ENCODE measurements around the gene PAX6.

PAX6 gene

DNA sequence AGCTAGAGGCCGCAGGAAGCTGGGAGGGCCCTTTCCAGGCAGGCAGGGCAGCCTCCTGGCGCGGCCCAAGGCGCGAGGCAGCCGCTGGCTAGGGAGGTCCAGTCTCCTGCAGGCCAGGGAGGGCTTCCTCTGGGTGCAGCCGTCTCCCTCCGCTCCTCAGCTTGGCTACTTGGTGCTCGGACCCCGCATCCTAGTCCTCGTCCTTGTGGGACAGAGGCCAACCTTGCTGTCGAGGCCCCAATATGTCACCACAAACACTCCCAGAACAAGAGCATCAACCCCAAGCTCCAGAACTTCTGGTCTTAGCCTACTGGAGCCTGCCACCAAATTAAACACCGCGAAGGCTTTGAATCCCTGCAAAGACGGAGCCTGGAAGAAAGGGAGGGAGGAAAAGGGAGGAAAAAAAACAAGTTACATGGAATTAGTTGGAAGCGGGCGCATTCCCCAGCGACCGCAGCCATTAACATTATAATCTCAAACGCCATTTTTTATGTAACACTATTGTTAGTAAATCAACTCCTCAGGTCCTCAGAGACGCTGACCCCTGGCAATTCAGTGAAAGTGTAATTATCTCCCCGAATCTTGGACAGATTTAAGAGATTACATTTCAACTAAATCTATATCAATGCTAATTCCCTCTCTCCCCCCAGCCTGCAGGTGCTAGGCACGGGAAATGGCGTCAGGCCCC is 12.7 kb upstream of the PAX6 start:
- DNase-seq (ENCODE audit: low read depth), result no peak
- TF ChIP-seq, protein P1, sequence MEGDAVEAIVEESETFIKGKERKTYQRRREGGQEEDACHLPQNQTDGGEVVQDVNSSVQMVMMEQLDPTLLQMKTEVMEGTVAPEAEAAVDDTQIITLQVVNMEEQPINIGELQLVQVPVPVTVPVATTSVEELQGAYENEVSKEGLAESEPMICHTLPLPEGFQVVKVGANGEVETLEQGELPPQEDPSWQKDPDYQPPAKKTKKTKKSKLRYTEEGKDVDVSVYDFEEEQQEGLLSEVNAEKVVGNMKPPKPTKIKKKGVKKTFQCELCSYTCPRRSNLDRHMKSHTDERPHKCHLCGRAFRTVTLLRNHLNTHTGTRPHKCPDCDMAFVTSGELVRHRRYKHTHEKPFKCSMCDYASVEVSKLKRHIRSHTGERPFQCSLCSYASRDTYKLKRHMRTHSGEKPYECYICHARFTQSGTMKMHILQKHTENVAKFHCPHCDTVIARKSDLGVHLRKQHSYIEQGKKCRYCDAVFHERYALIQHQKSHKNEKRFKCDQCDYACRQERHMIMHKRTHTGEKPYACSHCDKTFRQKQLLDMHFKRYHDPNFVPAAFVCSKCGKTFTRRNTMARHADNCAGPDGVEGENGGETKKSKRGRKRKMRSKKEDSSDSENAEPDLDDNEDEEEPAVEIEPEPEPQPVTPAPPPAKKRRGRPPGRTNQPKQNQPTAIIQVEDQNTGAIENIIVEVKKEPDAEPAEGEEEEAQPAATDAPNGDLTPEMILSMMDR (IDR thresholded peaks at IDR 0.05; ENCODE audit: control insufficient read depth, insufficient read depth, low read depth, low read length, missing control alignments), result no peak
- no peak overlapping the region for H3K4me3 ChIP-seq (ENCODE audit: control insufficient read depth, low read depth, low read length)

DNA sequence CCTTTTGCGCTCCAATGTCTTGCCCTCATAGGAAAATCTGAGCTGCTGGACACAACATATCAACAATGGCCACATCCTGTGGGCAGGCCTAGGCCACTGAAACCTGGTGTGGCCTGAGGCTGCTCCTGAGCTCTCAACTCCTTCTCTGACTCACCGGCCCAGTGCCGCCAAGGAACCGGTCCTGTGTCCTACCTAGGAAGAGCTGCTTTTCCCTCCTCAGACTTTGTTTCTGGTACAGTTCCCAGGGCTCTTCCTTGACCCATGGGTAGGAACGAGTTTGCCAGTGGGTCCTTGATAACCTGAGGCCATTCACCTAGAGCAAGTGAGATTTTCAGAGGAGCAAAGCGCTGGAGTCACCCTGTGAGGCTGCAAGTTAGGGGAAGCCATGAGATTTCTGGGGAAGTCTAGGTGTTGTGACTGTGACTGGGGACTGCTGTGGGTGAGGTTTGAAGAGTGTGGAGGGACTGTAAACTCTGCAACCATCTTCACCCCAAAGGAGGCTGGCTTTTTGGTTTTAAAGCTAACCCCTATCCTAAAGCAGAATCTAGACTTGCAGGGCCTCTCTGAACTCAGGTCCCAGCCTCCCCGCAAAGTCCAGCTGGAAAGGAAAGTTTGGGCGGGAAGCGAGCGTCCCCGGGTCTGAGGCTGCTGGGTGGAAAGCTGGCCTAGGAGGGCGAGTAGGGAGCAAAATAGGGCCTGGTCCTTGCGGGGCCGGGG is 12.0 kb upstream of the PAX6 start:
- no peak for DNase-seq (ENCODE audit: low read depth)
- TF ChIP-seq, protein P1 (IDR thresholded peaks at IDR 0.05; ENCODE audit: control insufficient read depth, insufficient read depth, low read depth, low read length, missing control alignments), result no peak
- H3K4me3 ChIP-seq (ENCODE audit: control insufficient read depth, low read depth, low read length), result no peak overlapping the region

DNA sequence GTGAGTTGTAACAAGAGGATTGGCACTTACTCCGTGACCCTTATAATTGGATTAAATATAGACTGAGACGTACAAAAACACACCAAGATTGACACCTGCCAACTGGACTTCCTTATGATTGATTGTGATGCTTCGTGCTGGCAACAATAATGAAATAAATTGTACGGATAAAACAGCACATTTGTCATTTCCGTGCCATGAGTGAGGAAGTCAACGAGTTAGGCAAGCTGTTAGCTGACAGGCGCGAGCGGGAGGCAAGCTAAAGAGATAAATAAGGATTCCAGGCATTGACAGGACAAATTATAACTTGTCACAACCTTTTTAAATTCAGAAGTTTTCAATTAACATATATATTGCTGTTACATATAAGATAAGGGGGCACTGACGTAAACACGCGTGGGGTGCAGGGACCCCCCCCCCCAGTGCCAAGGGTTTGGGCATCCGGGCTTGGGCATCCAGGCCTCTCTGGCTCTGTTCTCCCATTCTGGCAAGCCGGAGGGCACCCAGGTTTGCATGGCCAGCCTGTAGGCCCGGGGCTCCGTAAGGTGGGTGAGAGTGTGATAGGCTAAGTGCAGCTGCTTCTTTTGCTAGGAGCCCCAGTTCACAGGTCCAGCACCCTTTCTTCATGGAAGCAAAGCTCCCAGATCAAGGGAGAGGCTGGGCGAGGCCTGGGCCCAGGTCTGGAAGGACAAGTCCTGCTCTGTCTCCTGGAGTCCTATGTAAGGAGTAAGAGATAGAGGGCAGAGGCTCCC is 11.2 kb upstream of the PAX6 start:
- TF ChIP-seq, protein P1 (IDR thresholded peaks at IDR 0.05; ENCODE audit: control insufficient read depth, insufficient read depth, low read depth, low read length, missing control alignments), result no peak
- no peak overlapping the region for H3K4me3 ChIP-seq (ENCODE audit: control insufficient read depth, low read depth, low read length)
- no peak for DNase-seq (ENCODE audit: low read depth)

DNA sequence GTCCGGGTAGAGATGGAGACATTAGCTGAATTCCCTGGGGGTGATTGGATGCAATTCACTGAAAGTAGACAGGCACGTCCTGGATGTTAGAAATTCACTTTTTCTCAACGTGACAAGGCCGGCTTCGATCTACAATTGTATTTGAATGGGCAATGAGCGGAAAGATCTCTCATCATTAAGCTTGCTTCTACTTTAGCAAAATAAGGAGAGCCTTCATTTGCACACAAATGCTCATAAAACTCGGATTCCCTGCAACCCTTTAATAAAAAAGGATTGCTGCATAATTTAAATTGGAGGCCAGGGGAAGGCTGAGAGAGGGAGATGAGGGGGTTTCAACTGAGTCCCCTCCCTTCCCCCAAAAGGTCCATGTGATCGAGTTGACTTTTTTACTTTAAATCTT is 10.6 kb upstream of the PAX6 start:
- TF ChIP-seq, protein P1 (IDR thresholded peaks at IDR 0.05; ENCODE audit: control insufficient read depth, insufficient read depth, low read depth, low read length, missing control alignments), result no peak
- H3K4me3 ChIP-seq (ENCODE audit: control insufficient read depth, low read depth, low read length), result no peak overlapping the region
- DNase-seq (ENCODE audit: low read depth), result no peak

GRCh38 chr11:31821235-31821764 is 10.2 kb upstream of the PAX6 start:
- DNase-seq (ENCODE audit: low read depth), result no peak
- no peak overlapping the region for H3K4me3 ChIP-seq (ENCODE audit: control insufficient read depth, low read depth, low read length)
- TF ChIP-seq, protein P1 (IDR thresholded peaks at IDR 0.05; ENCODE audit: control insufficient read depth, insufficient read depth, low read depth, low read length, missing control alignments), result no peak

GRCh38 chr11:31820438-31820818 is 9.3 kb upstream of the PAX6 start:
- DNase-seq (ENCODE audit: low read depth), result no peak
- no peak overlapping the region for H3K4me3 ChIP-seq (ENCODE audit: control insufficient read depth, low read depth, low read length)
- TF ChIP-seq, protein P1 (IDR thresholded peaks at IDR 0.05; ENCODE audit: control insufficient read depth, insufficient read depth, low read depth, low read length, missing control alignments), result no peak
